ENCODE data around the gene BAZ1A.
"Not testable (repeated sequence)": the region's sequence is repeated elsewhere in the genome, so short reads cannot be mapped to it uniquely, and the experiment has no call there.

The BAZ1A gene

DNA sequence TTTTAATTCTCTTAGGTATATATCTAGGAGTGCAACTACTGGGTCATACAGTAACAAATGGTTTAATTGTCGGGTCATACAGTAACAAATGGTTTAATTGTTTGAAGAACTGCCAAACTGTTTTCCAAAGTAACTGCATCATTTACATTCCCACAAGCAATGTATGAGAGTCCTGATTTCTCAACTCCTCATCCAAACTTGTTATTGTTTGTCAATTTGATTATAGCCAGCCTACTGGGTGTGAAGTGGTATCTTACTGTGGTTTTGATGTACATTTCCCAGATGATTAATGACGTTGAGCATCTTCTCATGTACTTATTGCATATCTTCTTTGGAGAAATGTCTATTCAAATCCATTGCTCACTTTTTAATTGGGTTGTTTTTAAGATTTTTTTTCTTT is 93.1 kb downstream of the BAZ1A start:
- FAIRE-seq (no peak), DNase-seq (ENCODE audit: low spot score) (no peak)

DNA sequence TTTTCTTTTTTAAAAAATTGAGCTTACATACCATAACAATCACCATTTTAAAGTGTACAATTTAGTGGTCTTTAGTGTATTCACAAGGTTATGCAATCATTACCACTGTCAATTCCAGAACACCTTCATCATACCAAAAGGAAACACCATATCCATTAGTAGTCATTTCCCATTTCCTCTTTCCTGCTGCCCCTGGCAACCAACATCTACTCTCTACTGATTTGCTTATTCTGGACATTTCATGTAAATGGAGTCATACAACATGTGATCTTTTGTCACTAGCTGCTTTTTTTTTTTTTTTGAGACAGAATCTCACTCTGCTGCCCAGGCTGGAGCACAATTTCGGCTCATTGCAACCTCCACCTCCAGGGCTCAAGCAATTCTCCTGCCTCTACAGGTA is 93.9 kb downstream of the BAZ1A start:
- no peak for FAIRE-seq
- DNase-seq (ENCODE audit: low spot score) = no peak

DNA sequence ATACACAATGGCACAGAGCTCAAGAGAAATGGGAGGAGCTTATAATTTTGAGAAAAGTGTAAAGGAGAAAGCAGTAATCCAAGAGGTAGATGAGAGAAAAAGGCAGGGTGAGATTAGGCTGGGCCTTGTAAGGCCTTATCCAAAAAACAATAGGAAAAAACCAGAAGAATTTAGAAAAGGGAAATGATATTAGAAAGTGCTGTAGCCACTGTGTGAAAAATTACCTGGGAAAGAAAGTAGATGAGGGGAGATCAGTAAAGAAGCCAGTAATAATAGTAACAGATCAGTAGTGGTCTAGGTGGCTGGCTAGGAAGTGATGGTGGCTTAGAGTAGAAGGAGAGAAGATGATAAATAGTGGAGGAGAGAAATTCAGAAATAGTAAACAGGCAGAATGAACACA is 94.5 kb downstream of the BAZ1A start:
- FAIRE-seq = no peak

DNA sequence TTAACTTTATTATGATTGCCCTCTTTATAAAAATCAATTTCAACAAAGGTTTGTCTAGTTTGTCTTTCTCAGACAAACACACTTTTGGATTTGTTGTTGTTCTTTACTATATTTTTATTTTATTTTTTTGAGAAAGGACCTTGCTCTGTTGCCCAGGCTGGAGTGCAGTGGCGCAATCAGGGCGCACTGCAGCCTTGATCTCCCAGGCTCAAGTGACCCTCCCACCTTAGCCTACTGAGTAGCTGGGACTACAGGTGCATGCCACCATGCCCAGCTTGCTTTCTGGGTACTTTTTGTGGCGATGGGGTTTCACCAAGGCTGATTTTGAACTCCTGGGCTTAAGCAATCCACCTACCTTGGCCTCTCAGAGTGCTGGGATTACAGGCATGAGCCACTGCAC is 96.4 kb downstream of the BAZ1A start:
- FAIRE-seq (no peak), DNase-seq (ENCODE audit: low spot score) (no peak)

More for the DNA sequence above, 94.5 kb downstream of the BAZ1A start:
- DNase-seq (ENCODE audit: low spot score) = no peak

DNA sequence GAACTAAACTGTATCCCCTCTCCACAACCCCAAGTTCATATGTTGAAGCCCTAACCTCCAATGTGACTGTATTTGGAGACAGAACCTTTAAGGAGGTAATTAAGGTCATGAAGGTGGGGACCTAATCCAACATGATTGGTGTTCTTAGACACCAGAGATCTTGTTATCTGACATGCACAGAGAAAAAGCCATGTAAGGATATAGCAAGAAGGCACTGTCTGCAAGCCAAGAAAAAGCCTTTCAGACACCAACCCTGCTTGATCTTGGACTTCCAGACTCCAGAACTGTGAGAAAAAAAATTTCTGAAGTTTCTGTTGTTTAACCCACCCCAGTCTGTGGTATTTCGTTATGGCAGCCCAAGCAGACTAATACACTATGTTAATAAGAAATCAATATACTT is 98.5 kb downstream of the BAZ1A start:
- DNase-seq (ENCODE audit: low spot score) (no peak), FAIRE-seq (no peak)

DNA sequence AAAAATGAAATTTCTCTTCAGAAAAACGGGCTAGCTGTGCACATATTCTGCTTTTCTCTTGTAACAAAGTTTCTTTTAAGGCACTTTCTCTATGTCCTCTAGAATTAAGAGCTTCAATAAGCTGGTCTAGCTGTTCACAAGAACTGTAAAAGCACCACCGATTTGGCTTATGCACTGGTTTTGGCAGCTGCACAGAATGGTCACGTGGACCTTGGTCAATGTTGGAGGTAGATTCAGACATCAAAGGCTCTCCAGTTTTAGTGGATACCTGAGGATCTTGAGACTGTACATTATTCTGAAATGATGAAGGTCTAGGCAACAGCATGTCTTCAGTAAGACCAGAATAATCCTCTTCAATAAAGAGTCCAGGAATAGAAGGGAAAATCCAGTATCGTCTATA is 99.2 kb downstream of the BAZ1A start:
- DNase-seq (ENCODE audit: low spot score) = no peak
- FAIRE-seq = no peak

DNA sequence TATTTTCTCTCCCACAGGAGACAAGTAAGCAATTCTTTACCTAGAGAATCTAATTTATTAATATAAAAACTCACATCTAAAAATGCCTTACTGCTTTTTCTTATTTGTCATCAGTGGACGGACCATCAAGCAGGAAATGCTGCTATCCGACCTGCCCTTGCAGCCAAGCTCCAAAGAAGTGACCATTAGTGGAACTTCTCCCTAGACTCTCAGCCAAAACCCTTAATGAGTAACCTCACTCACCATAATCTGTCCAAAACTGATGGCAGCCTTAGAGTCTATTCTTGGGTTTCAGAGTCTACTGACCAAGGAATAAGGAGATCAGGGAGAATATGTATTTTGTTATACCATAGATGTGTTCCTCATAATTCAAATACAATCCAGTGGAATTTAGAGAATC is 99.8 kb downstream of the BAZ1A start:
- FAIRE-seq = no peak
- no peak for DNase-seq (ENCODE audit: low spot score)

DNA sequence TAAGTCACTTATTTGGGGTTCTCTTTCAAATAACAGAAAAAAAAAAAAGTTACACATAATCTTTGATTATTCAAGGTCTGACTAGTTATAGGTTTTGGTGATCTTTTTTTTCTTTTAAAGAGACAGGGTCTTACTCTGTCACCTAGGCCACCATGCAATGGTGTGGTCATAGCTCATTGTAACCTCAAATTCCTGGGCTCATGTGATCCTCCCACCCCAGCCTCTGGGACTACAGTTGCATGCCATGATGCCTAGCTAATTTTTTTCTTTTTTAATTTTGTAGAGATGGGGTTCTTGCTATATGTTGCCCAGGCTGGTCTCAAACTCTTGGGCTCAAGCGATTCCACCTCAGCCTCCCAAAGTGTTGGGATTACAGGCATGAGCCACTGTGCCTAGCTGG is 104.3 kb downstream of the BAZ1A start:
- FAIRE-seq = no peak
- DNase-seq (ENCODE audit: low spot score) = no peak

DNA sequence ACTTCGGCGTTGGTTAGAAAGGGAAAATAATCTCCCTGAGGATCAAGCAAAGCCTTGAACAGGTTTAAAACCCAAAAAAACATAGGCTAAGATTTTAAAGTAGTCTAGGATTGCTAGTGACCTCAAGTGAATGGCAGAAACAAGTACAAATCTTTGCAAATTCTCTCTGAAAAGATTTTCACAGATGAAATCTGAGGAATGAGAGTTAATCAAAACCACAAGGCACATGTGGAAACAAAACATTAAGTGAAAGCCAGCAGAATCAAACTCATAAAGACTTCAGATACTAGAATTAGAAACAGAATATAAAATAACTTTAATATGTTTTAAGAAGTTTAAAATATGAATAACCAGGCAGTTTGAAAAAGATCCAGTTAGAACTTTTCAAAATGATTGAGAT is 108.6 kb downstream of the BAZ1A start:
- no peak for DNase-seq (ENCODE audit: low spot score)
- FAIRE-seq = no peak

DNA sequence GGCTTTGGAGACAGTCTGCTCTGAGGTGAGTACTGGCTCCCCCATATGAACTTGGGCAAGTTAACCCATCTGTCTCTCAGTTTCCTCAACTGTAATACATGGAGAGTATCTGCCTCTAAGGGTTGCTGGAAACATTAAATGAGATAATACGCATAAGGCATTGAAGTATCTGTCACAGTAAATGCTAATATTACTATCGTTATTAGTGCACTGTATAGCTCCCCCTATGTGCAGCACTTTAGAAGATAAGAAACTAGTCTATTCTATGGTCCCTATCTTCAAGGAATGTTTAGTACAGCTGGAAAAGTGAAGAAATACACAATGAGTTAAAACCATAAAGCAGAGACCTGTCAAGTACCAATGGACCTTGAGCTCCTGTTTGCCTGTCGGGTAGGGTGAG is 109.1 kb downstream of the BAZ1A start:
- DNase-seq (ENCODE audit: low spot score) (no peak), FAIRE-seq (no peak)

DNA sequence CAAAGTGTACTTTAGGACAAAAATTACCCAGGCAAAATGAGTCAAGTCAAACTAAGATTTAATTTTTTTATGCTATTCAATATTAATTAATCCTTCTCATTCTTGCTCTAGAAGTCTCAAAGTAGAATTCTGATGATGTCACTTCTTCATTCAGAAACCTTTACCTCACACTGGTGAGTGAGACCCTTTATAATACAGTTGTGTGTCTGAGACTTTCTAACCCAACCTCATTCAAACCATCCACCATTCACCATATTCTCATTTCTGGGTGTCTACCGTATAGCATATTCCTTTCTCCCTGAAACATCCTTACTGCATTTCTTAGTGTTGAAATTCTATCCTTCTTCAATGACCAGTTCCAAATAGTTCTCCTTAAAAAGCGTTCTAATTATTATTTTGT is 119.9 kb downstream of the BAZ1A start:
- no peak for FAIRE-seq
- no peak for DNase-seq (ENCODE audit: low spot score)

DNA sequence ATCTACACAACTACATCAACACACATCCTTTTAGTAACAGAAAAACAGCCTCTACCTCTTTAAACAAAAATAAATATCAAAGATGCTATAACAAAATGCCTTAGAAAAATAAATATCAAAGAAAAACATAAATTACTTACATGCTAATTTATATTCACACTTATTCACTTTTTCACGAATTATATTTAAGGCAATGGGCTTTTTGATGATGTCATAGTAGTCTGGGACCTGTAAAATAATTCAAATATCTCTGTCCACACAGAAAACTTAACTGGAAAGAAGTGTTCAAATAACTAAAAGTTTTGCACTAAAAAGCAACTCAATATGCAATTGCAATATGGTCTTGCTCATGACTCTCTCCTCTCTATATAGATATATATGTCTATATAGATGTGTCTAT is 120.5 kb downstream of the BAZ1A start:
- FAIRE-seq (no peak), DNase-seq (ENCODE audit: low spot score) (no peak)

DNA sequence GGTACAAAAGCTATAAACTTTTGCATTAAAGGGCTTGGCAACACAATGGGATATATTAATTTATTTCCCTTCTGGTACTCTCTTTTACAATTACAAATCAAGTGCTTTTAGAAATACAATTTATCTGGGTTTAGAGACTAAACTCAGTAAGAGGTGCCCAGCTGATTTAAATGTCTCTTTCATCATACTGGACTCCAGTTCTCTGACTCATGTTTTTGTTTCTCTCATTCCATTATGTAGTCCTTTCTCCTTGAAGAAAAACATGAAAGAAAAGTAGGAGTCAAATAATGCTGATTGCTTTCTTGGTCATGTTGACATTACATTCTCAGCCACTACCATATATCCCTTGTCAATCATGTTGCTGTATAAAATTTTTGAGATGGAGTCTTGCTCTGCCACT is 124.5 kb downstream of the BAZ1A start:
- FAIRE-seq = no peak
- DNase-seq (ENCODE audit: low spot score) = no peak

DNA sequence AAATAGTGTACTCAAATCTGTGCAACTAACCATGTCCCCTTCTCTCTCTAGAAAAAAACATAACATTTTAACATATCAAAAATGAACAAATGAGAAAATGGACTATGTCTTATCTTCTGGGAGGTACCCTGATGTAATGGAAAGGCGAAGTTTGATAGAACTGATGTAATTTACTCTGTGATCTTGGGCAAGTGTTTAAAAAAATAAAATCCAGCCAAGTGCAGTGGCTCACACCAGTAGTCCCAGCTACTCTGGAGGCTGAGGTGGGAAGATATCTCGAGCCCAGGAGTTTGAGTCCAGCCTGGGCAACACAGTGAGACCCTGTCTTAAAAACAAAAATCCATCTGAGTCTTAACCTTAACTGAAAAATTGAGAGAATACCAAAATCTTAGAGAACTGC is 124.9 kb downstream of the BAZ1A start:
- FAIRE-seq = no peak
- DNase-seq (ENCODE audit: low spot score) = no peak

DNA sequence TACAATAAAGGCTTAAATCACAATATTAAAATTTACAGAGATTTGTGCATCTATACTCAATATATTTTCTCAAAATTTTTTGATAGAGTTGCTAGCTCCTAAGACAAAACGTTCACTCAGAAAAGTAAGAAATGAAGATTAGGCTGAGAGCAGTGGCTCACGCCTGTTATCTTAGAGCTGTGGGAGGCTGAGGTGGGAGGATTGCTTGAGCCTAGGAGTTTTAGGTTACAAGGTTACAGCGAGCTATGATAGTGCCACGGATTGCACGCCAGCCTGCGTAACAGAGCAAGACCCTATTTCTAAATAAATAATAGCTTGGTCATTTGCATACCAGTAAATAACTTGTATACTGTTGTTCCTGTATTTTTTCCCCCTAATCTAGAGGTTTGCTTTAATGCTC is 125.8 kb downstream of the BAZ1A start:
- DNase-seq (ENCODE audit: low spot score) (no peak), FAIRE-seq (no peak)

DNA sequence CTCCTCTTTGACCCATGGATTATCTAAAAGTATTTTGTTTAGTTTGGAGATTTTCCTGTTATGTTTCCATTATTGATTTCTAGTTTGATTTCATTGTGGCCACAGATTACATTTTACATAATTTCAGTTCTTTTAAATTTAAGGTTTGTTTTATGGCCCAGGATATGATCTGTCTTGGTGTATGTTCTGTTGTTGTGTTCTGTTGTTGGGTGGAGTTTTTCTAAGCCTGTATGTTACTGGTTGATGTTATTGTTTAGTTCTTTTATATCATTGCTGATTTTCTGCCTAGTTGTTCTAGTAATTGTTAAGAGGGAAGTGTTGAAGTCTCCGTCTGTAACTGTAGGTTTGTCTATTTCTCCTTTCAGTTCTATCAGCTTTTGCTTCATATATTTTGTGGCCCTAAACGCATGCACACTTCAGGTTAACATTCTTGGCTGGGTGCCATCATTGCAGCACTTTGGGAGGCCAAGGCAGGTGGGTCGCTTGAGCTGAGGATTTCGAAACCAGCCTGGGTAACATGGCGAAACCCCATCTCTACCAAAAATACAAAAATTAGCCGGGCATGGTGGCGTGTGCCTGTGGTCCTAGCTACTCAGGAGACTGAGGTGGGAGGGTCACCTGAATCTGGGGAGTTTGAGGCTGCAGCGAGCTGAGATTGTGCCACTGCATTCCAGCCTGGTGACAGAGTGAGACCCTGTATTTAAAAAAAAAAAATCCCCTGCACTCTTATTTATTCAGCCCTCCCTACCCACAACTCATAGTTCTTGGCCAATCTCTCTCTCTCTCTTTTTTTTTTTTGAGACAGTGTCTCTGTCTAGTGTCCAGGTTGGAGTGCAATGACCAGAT is 132.7 kb downstream of the BAZ1A start:
- DNase-seq (ENCODE audit: low spot score) (no peak), FAIRE-seq (no peak)

DNA sequence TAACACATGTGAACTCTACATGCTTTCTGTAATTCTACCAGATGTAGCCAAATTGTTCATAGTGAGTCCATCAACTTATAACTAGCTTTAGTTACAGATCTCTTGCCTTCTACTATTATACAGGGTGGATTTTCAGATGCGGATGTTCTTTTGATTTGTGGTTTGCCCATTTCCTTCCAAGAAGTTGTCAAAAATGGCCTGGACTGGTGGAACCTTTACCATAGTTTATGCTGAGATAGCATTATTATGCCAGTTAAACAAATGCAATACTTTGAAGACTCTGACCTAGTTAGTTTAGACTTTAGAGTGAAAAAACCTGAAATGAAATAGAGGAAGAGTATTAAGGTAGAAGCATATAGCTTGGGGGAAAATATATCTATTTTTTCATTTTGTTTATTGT is 133.3 kb downstream of the BAZ1A start:
- FAIRE-seq = no peak
- no peak for DNase-seq (ENCODE audit: low spot score)

DNA sequence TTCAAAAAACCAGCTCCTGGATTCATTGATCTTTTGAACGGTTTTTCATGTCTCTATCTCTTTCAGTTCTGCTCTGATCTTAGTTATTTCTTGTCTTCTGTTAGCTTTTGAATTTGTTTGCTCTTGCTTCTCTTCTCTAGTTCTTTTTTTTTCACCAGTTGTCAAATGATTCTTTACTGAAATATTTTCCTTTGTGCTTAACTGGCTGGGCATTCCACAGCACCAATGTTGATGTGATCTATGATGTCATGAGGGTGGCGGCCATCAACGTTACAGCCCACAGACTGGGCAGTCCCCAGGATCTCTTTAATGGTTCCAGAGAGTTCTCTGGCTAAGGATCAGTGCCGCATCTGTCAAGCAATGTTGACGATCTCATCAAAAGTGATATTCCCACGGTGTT is 135.0 kb downstream of the BAZ1A start:
- not testable (repeated sequence) for FAIRE-seq

DNA sequence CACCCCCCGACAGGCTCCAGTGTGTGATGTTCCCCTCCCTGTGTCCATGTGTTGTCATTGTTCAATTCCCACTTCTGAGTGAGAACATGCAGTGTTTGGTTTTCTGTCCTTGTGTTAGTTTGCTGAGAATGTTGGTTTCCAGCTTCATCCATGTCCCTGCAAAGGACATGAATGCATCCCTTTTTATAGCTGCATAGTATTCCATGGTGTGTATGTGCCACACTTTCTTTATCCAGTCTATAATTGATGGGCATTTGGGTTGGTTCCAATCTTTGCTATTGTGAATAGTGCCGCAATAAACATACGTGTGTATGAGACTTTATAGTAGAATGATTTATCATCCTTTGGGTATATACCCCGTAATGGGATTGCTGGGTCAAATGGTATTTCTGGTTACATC is 138.1 kb downstream of the BAZ1A start:
- not testable (repeated sequence) for DNase-seq (ENCODE audit: low spot score); FAIRE-seq

More for the DNA sequence above, 135.0 kb downstream of the BAZ1A start:
- not testable (repeated sequence) for DNase-seq (ENCODE audit: low spot score)

DNA sequence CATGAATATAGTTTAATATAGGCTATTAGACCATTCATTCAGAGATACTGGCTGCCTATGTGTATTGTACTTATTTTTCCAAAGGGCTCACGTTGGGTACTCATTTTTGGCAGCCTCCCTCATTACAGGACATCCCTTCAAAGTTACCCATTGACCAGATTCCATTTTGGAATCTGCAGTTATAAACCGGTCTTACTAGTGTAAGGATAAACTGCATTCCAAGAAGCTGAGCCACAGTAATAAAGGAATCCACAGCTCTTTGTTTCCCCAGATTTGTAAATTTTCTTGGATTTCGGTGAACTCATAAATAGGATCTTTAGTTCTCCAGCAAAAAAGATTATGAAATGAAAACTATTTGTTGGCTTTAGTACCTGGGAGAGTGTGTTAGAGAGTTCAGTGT is 141.9 kb downstream of the BAZ1A start:
- no peak for DNase-seq (ENCODE audit: low spot score)
- no peak for FAIRE-seq

DNA sequence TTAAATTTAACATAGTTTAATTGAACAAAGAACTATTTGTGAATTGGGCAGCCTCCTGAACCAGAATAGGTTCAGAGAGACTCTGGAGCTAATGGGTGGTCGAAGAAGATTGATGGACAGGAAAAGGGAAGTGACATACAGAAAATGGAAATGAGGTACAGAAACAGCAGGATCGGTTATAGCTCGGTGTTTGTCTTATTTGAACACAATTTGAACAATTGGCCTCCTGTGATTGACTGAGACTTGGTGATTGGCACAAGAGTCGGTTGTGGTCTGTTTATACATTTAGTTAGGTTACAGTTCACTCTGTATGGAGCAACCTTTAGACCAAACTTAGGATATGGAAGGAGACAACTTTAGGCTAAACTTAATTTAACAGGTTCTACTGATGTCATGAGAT is 142.4 kb downstream of the BAZ1A start:
- FAIRE-seq = peak; percentile 73
- DNase-seq (ENCODE audit: low spot score) = no peak

DNA sequence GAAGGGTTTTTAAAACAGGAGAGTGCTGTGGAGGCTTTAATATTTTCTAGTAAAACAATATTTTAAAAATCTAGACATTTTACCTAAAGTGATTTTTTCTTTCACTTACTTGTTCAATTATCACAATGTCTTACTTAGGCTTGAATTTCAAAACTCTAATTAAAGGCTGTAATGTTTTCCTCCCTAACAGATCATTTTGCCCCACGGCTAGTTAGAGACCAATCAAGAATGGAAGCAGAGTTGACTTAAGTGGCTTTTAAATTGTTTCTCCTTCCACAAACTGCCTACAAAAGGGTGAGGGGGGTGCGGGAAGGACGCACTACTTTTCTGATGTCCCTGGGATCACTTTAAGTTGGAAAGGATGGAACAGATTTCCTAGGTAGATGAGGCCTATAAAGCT is 151.3 kb downstream of the BAZ1A start:
- FAIRE-seq (no peak), DNase-seq (ENCODE audit: low spot score) (no peak)

DNA sequence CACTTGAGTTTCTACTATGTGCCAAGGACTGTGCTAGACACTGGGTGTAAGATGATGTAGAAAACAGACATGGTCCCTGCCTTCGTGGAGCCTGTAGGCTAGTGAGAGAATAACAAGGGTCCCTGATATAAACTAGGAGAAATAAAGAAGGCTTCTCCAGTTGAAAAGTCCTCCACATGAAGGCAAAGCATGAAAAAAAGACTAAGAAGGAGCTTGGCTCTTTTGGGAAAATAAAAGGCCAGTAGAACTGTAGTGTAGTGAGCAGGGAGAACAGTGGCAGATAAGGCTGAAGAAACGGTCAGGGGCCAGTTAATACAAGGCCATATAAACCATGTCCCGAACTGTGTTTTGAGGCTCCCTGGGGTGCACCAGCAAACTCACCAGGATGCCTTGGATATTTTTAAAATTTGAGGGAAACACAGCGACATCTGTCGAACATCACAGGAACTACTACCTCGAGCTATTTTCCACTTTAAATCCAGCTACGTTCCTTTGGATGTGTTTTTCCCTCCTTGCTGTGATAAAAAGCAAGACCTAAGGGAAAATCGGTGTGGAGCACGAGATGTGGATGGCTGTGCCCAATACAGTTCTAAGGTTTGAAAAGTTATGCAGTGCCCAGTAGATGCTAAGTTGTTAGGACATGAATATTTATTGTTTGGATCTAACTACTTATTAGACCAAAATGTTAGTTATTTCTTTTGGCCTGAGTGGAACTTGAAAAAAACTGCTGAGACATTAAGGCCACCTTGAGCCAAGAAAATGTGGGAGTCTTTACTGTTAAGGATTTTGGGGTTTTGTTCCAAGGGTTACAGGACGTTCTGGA is 152.2 kb downstream of the BAZ1A start:
- FAIRE-seq (no peak), DNase-seq (ENCODE audit: low spot score) (peak; percentile 70)

All from urothelium cell line (cell line).